Right atrium auricular region (tissue), 2 donors: Measurements from ENCODE around the gene HSD17B14. TPM values are rescaled to one million over a fixed set of nuclear protein-coding genes. Genes with fewer than 3 reads are reported as not detected.
A peak's percentile ranks its signal among the peaks of the same experiment; 100 is the strongest.
"Not testable (repeated sequence)": the region's sequence is repeated elsewhere in the genome, so short reads cannot be mapped to it uniquely, and the experiment has no call there.

Experiments
- DNase-seq: peaks from one replicate; pipeline ENCODE4 v3.0.0-alpha.2; 2019; ENCODE audit warnings: low spot score
- H3K27ac ChIP-seq, 2 donors: fragments of 200-600 bp; sonication (generic); 1 replicate in 1 of 2; 2 replicates in 1 of 2; pipeline ENCODE4 v1.5.1; 2016 to 2019
- H3K27me3 ChIP-seq, 2 donors: fragments of 200-600 bp; sonication (generic); one replicate each; pipeline versions ENCODE4 v1.5.1 to v1.6.0; 2017 to 2019
- H3K36me3 ChIP-seq: fragments of 200-600 bp; sonication (generic); one replicate; pipeline ENCODE4 v1.5.1; 2016
- H3K4me1 ChIP-seq, 2 donors: fragments of 200-600 bp; sonication (generic); one replicate each; pipeline versions ENCODE4 v1.5.1 to v1.6.0; 2017 to 2019
- H3K4me3 ChIP-seq, 2 donors: fragments of 200-600 bp; sonication (generic); 1 replicate in 1 of 2; 2 replicates in 1 of 2; pipeline ENCODE4 v1.5.1; 2017 to 2019; ENCODE audit warnings: mild to moderate bottlenecking in 1 of 2, moderate library complexity in 1 of 2
- H3K9me3 ChIP-seq, 2 donors: fragments of 200-600 bp; sonication (generic); one replicate each; pipeline ENCODE4 v1.5.1; 2019
- total RNA-seq, 2 donors: library from RNA; depleted of rRNA; stranded (reverse); fragments of >200 nt; gene quantifications; one replicate each; pipeline ENCODE4 v1.1.0, GENCODE V29; 2016
- TF ChIP-seq, protein P1 (sequence below), 2 donors: fragments of 200-600 bp; sonication (generic); IDR thresholded peaks; one replicate each; pipeline ENCODE4 v1.5.1; 2019; ENCODE audit warnings: antibody characterized with exemption in 2 of 2

HSD17B14 gene
- total RNA-seq, 2 donors from 2014 or later = 3.7 to 6.3 TPM

DNA sequence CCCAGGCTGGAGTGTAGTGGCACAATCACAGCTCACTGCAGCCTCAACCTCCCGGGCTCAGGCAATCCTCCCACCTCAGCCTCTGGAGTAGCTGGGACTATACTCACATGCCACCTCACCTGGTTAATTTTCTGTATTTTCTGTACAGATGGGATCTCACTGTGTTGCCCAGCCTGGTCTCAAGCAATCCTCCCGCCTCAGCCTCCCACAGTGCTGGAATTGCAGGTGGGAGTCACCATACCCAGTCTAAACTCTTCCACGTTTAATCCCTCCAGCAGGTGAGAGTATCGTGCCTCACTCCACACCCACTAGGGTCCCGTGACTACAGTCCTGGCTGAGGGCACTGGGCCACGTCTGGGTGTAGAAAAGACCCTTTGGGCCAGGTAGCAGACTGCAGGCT is 42.0 kb downstream of the HSD17B14 start:
- Histone ChIP-seq H3K27ac (no peak overlapping the region), H3K4me3 (no peak overlapping the region)

DNA sequence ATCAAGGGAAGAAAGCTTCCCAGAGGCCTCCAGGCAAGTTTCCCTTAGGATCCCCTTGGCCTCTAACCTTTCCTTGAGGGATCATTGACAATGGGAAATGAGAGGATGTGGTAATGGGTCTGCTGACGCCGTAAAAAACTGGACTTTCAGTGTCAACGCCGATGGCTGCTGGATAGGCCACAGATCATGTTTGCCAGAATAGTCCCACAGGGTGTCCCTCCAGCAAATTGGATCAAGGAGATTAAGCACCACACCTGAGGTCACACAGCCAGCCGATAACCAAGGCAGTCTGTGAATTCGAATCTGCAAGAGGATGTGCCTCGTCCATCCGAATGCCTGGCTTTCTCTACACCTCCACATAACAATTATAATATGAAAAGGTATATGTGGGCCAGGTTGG is 43.0 kb downstream of the HSD17B14 start:
- H3K4me1 ChIP-seq = peaks cover 0 to 16% of the 10 kb centered on the region in 2 donors
- DNase-seq = no peak
- H3K4me3 ChIP-seq = no peak overlapping the region
- no peaks in the 10 kb centered on the region for H3K27me3 ChIP-seq
- TF ChIP-seq, protein P1, sequence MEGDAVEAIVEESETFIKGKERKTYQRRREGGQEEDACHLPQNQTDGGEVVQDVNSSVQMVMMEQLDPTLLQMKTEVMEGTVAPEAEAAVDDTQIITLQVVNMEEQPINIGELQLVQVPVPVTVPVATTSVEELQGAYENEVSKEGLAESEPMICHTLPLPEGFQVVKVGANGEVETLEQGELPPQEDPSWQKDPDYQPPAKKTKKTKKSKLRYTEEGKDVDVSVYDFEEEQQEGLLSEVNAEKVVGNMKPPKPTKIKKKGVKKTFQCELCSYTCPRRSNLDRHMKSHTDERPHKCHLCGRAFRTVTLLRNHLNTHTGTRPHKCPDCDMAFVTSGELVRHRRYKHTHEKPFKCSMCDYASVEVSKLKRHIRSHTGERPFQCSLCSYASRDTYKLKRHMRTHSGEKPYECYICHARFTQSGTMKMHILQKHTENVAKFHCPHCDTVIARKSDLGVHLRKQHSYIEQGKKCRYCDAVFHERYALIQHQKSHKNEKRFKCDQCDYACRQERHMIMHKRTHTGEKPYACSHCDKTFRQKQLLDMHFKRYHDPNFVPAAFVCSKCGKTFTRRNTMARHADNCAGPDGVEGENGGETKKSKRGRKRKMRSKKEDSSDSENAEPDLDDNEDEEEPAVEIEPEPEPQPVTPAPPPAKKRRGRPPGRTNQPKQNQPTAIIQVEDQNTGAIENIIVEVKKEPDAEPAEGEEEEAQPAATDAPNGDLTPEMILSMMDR (IDR thresholded peaks at IDR 0.05) = no peak
- no peaks in the 10 kb centered on the region for H3K36me3 ChIP-seq
- no peak overlapping the region for H3K27ac ChIP-seq
- H3K9me3 ChIP-seq = no peaks in the 10 kb centered on the region

More for the DNA sequence above, 42.0 kb downstream of the HSD17B14 start:
- H3K27me3 ChIP-seq = no peaks in the 10 kb centered on the region
- H3K36me3 ChIP-seq = no peaks in the 10 kb centered on the region
- TF ChIP-seq, protein P1 (IDR thresholded peaks at IDR 0.05) = no peak
- peaks cover 0 to 16% of the 10 kb centered on the region in 2 donors for H3K4me1 ChIP-seq
- no peak for DNase-seq
- H3K9me3 ChIP-seq = no peaks in the 10 kb centered on the region

- not testable (repeated sequence) for DNase-seq, H3K4me1 ChIP-seq, H3K27ac ChIP-seq, H3K4me3 ChIP-seq, H3K9me3 ChIP-seq, H3K36me3 ChIP-seq, H3K27me3 ChIP-seq
Measured at GRCh38 chr19:48787331-48787730, 49.0 kb downstream of the HSD17B14 start.

GRCh38 chr19:48786422-48786821 is 49.9 kb downstream of the HSD17B14 start:
- not testable (repeated sequence) for H3K27ac ChIP-seq, DNase-seq

DNA sequence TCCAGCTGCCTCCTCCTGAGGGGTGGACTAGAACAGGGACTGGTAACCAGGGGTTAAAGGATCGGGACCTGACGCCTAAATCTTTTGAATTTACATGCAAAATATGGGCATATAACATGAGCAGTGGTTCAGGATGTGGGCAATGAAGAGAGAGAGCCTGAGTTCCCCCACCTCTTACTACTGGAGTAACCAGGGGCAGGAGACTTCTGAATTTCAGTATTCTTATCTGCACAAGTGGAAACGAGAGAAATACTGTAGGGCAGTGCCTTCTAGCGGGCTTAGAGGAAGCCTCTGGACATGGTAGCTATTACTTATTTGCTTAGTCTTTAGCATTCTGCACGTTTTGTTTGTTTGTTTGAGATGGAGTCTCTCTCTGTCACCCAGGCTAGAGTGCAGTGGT is 51.8 kb downstream of the HSD17B14 start:
- no peak overlapping the region for H3K27ac ChIP-seq
- no peak overlapping the region for H3K4me3 ChIP-seq
- no peaks in the 10 kb centered on the region for H3K9me3 ChIP-seq
- TF ChIP-seq, protein P1 (IDR thresholded peaks at IDR 0.05) = no peak
- no peaks in the 10 kb centered on the region for H3K27me3 ChIP-seq
- H3K4me1 ChIP-seq = peaks cover 0 to 7% of the 10 kb centered on the region in 2 donors
- no peaks in the 10 kb centered on the region for H3K36me3 ChIP-seq
- DNase-seq = no peak

More at GRCh38 chr19:48786422-48786821, 49.9 kb downstream of the HSD17B14 start:
- not testable (repeated sequence) for H3K9me3 ChIP-seq, H3K27me3 ChIP-seq, H3K36me3 ChIP-seq, H3K4me1 ChIP-seq, H3K4me3 ChIP-seq

GRCh38 chr19:48780631-48781391 is 55.5 kb downstream of the HSD17B14 start:
- Histone ChIP-seq H3K4me3 (no peak overlapping the region), H3K27me3 (no peaks in the 10 kb centered on the region), H3K36me3 (no peaks in the 10 kb centered on the region), H3K4me1 (peaks cover 0 to 7% of the 10 kb centered on the region in 2 donors), H3K27ac (peak overlapping the region; percentile 24 to 62), H3K9me3 (no peaks in the 10 kb centered on the region)
- peak; percentile 62 for DNase-seq
- TF ChIP-seq, protein P1 (IDR thresholded peaks at IDR 0.05) = no peak

- TF ChIP-seq, protein P1 (IDR thresholded peaks at IDR 0.05) = no peak
- Histone ChIP-seq H3K27ac (no peak overlapping the region), H3K9me3 (no peaks in the 10 kb centered on the region), H3K4me3 (no peak overlapping the region), H3K27me3 (no peaks in the 10 kb centered on the region), H3K4me1 (peaks cover 0 to 7% of the 10 kb centered on the region in 2 donors), H3K36me3 (no peaks in the 10 kb centered on the region)
- DNase-seq = no peak
Measured at GRCh38 chr19:48779636-48780035, 56.7 kb downstream of the HSD17B14 start.
